H9 (cell line): Measurements from ENCODE around the gene P3H3. TPM values are rescaled to one million over a fixed set of nuclear protein-coding genes. Genes with fewer than 3 reads are reported as not detected.
A peak's percentile ranks its signal among the peaks of the same experiment; 100 is the strongest.

Source experiments
- DNase-seq: peaks from one replicate; pipeline ENCODE4 v3.0.0-alpha.2; 2017
- H2AFZ ChIP-seq: one replicate; pipeline ENCODE4 v1.6.1; 2013; ENCODE audit warnings: mild to moderate bottlenecking, low read length, control low read depth, moderate library complexity
- H2AK5ac ChIP-seq: 2 replicates; pipeline ENCODE4 v1.6.1; 2013; ENCODE audit warnings: low read length, control low read depth, mixed read lengths; ENCODE audit not compliant: insufficient read length
- H2BK120ac ChIP-seq: one replicate; pipeline ENCODE4 v1.6.1; 2013; ENCODE audit warnings: low read depth, mild to moderate bottlenecking, low read length, control low read depth, inconsistent platforms; ENCODE audit not compliant: poor library complexity, severe bottlenecking
- H2BK12ac ChIP-seq: 2 replicates; pipeline ENCODE4 v1.6.1; 2013; ENCODE audit warnings: low read length, control low read depth, mixed read lengths, low read depth; ENCODE audit not compliant: insufficient read length
- H2BK15ac ChIP-seq: 2 replicates; pipeline ENCODE4 v1.6.1; 2013; ENCODE audit warnings: low read depth, low read length, control low read depth
- H2BK20ac ChIP-seq: one replicate; pipeline ENCODE4 v1.6.1; 2013; ENCODE audit warnings: low read depth, mild to moderate bottlenecking, low read length, control low read depth, inconsistent platforms; ENCODE audit not compliant: poor library complexity, severe bottlenecking
- H2BK5ac ChIP-seq: 2 replicates; pipeline ENCODE4 v1.6.1; 2013; ENCODE audit warnings: low read length, control low read depth, mixed read lengths; ENCODE audit not compliant: insufficient read length
- H3K14ac ChIP-seq: 2 replicates; pipeline ENCODE4 v1.6.1; 2013; ENCODE audit warnings: low read length, control low read depth; ENCODE audit not compliant: insufficient read depth
- H3K18ac ChIP-seq: 2 replicates; pipeline ENCODE4 v1.6.1; 2013; ENCODE audit warnings: low read depth, mild to moderate bottlenecking, mixed read lengths, low read length, control low read depth; ENCODE audit not compliant: insufficient read length
- H3K23ac ChIP-seq: 2 replicates; pipeline ENCODE4 v1.6.1; 2013; ENCODE audit warnings: low read length, control low read depth, mixed read lengths, low read depth; ENCODE audit not compliant: insufficient read length
- H3K23me2 ChIP-seq: 2 replicates; pipeline ENCODE4 v1.6.1; 2013; ENCODE audit warnings: low read depth, mild to moderate bottlenecking, mixed read lengths, low read length, control low read depth; ENCODE audit not compliant: insufficient read length, poor library complexity, severe bottlenecking
- H3K27ac ChIP-seq: 2 replicates; pipeline ENCODE4 v1.5.1; 2013; ENCODE audit warnings: low read length, control low read depth, mixed read lengths, low read depth; ENCODE audit not compliant: insufficient read length
- H3K27me3 ChIP-seq: 2 replicates; pipeline ENCODE4 v1.6.1; 2013; ENCODE audit warnings: low read length, control low read depth, inconsistent platforms; ENCODE audit not compliant: insufficient read depth
- H3K4ac ChIP-seq: 2 replicates; pipeline ENCODE4 v1.6.1; 2013; ENCODE audit warnings: low read depth, mild to moderate bottlenecking, control low read depth, inconsistent platforms, low read length, moderate library complexity
- H3K4me1 ChIP-seq: 2 replicates; pipeline ENCODE4 v1.6.1; 2013; ENCODE audit warnings: low read length, control low read depth, inconsistent platforms; ENCODE audit not compliant: insufficient read depth
- H3K4me2 ChIP-seq: 2 replicates; pipeline ENCODE4 v1.6.1; 2013; ENCODE audit warnings: low read length, control low read depth, mixed read lengths; ENCODE audit not compliant: insufficient read length, insufficient read depth
- H3K56ac ChIP-seq: 2 replicates; pipeline ENCODE4 v1.6.1; 2013; ENCODE audit warnings: low read depth, mild to moderate bottlenecking, mixed read lengths, low read length, control low read depth; ENCODE audit not compliant: insufficient read length
- H3K79me1 ChIP-seq: 2 replicates; pipeline ENCODE4 v1.6.1; 2013; ENCODE audit warnings: low read depth, mild to moderate bottlenecking, moderate library complexity, low read length, control low read depth, inconsistent platforms; ENCODE audit not compliant: insufficient read depth, poor library complexity, severe bottlenecking
- H3K79me2 ChIP-seq: 2 replicates; pipeline ENCODE4 v1.6.1; 2013; ENCODE audit warnings: low read length, control low read depth, inconsistent platforms; ENCODE audit not compliant: insufficient read depth
- H3K9ac ChIP-seq: 2 replicates; pipeline ENCODE4 v1.6.1; 2013; ENCODE audit warnings: low read length, control low read depth, mixed read lengths; ENCODE audit not compliant: insufficient read length; ENCODE audit errors: extremely low read depth
- H3K9me3 ChIP-seq: one replicate; pipeline ENCODE4 v1.6.1; 2013; ENCODE audit warnings: low read depth, low read length, inconsistent platforms; ENCODE audit not compliant: control insufficient read depth
- H3T11ph ChIP-seq: one replicate; pipeline ENCODE4 v1.6.1; 2013; ENCODE audit warnings: mild to moderate bottlenecking, low read length, control low read depth, inconsistent platforms
- H4K20me1 ChIP-seq: one replicate; pipeline ENCODE4 v1.6.1; 2013; ENCODE audit not compliant: control insufficient read depth, insufficient read length, insufficient read depth
- H4K5ac ChIP-seq: 2 replicates; pipeline ENCODE4 v1.6.1; 2013; ENCODE audit warnings: low read depth, mild to moderate bottlenecking, mixed read lengths, low read length, control low read depth; ENCODE audit not compliant: insufficient read length
- H4K8ac ChIP-seq: replicated peaks from 2 replicates; pipeline ENCODE4 v1.6.1; 2013; ENCODE audit warnings: low read length, control low read depth, mixed read lengths, low read depth; ENCODE audit not compliant: insufficient read length
- H4K91ac ChIP-seq: 2 replicates; pipeline ENCODE4 v1.6.1; 2013; ENCODE audit warnings: low read depth, mild to moderate bottlenecking, moderate library complexity, mixed read lengths, low read length, control low read depth; ENCODE audit not compliant: insufficient read length
- H3K27ac Mint-ChIP-seq, 3 experiments: 2 replicates in 2 of 3; 3 replicates in 1 of 3; pipeline ENCODE4 v1.8.0; 2020 to 2021; ENCODE audit warnings: mixed read lengths in 3 of 3, mild to moderate bottlenecking in 1 of 3, moderate library complexity in 1 of 3
- H3K27me3 Mint-ChIP-seq: 2 replicates; pipeline ENCODE4 v1.8.0; 2021; ENCODE audit warnings: low read depth, mild to moderate bottlenecking, moderate library complexity, mixed read lengths
- H3K36me3 Mint-ChIP-seq, 3 experiments: 2 replicates in 2 of 3; 3 replicates in 1 of 3; pipeline ENCODE4 v1.8.0; 2020 to 2021; ENCODE audit warnings: low read depth in 3 of 3, mixed read lengths in 3 of 3; ENCODE audit not compliant: insufficient read depth in 1 of 3
- H3K4me1 Mint-ChIP-seq, 2 experiments: 2 replicates each; pipeline ENCODE4 v1.8.0; 2020; ENCODE audit warnings: mixed read lengths in 2 of 2
- H3K4me3 Mint-ChIP-seq, 2 experiments: 2 replicates in 1 of 2; 3 replicates in 1 of 2; pipeline ENCODE4 v1.8.0; 2020 to 2021; ENCODE audit warnings: mild to moderate bottlenecking in 2 of 2, mixed read lengths in 2 of 2, moderate library complexity in 1 of 2
- H3K9me3 Mint-ChIP-seq, 2 experiments: 2 replicates in 1 of 2; 3 replicates in 1 of 2; pipeline ENCODE4 v1.8.0; 2020; ENCODE audit warnings: mild to moderate bottlenecking in 2 of 2, mixed read lengths in 2 of 2, moderate library complexity in 1 of 2
- WGBS: extraction: QIAGEN DNeasy Blood & Tissue Kit; methylation state at CpG from one replicate; pipeline ENCODE4 v1.1.7; 2013; ENCODE audit warnings: missing lambda C conversion rate, low lambda C conversion rate, mixed read lengths; ENCODE audit not compliant: insufficient read length; ENCODE audit errors: extremely low coverage; 5-methylcytosine and 5-hydroxymethylcytosine counted together
- total RNA-seq: library from RNA; stranded (reverse); gene quantifications from 2 replicates; pipeline ENCODE4 v1.2.1, GENCODE V29; 2021
- TF ChIP-seq, protein P1 (sequence below): fragments of 200-600 bp; sonication (generic); conservative IDR thresholded peaks from 3 replicates; pipeline ENCODE4 v1.8.0; 2021; ENCODE audit warnings: antibody characterized with exemption, mild to moderate bottlenecking

The P3H3 gene
- total RNA-seq, 1 experiment from 2014 or later = 55.0 TPM

GRCh38 chr12:6787309-6787708 lies 40.9 kb upstream of the P3H3 start:
- no peak overlapping the region for H2BK120ac ChIP-seq
- Mint-ChIP-seq H3K27me3 (peaks cover 18% of the 10 kb centered on the region), H3K4me3 (no peak overlapping the region), H3K36me3 (no peaks in the 10 kb centered on the region; a peak in 1 of 7 replicates), H3K4me1 (peaks cover 21 to 27% of the 10 kb centered on the region in 2 experiments), H3K27ac (peak overlapping the region in 2 of 3 experiments; percentile 27 to 85; a peak in 3 of 7 replicates), H3K9me3 (no peaks in the 10 kb centered on the region)
- WGBS = no CpG with 5 or more reads among the region's 5 CpGs
- no peak overlapping the region for H4K5ac ChIP-seq
- no peak overlapping the region for H2AFZ ChIP-seq
- H3K18ac ChIP-seq = no peak overlapping the region
- no peak overlapping the region for H3K23ac ChIP-seq
- no peak overlapping the region for H4K91ac ChIP-seq
- H3K14ac ChIP-seq = no peak overlapping the region
- no peaks in the 10 kb centered on the region for H4K20me1 ChIP-seq
- H3K79me1 ChIP-seq = no peaks in the 10 kb centered on the region
- no peak overlapping the region for H2BK12ac ChIP-seq
- H3K4ac ChIP-seq = no peak overlapping the region
- no peaks in the 10 kb centered on the region for H3K79me2 ChIP-seq
- no peak overlapping the region for H3K9ac ChIP-seq
- H3K9me3 ChIP-seq = no peaks in the 10 kb centered on the region
- H3K4me1 ChIP-seq = peaks cover 5% of the 10 kb centered on the region; the same call in 1 of the 2 replicates
- TF ChIP-seq, protein P1, sequence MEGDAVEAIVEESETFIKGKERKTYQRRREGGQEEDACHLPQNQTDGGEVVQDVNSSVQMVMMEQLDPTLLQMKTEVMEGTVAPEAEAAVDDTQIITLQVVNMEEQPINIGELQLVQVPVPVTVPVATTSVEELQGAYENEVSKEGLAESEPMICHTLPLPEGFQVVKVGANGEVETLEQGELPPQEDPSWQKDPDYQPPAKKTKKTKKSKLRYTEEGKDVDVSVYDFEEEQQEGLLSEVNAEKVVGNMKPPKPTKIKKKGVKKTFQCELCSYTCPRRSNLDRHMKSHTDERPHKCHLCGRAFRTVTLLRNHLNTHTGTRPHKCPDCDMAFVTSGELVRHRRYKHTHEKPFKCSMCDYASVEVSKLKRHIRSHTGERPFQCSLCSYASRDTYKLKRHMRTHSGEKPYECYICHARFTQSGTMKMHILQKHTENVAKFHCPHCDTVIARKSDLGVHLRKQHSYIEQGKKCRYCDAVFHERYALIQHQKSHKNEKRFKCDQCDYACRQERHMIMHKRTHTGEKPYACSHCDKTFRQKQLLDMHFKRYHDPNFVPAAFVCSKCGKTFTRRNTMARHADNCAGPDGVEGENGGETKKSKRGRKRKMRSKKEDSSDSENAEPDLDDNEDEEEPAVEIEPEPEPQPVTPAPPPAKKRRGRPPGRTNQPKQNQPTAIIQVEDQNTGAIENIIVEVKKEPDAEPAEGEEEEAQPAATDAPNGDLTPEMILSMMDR = no peak
- no peak overlapping the region for H3K4me2 ChIP-seq
- H3K27ac ChIP-seq = no peak overlapping the region
- no peak overlapping the region for H3T11ph ChIP-seq
- H3K56ac ChIP-seq = no peak overlapping the region
- no peak overlapping the region for H2BK5ac ChIP-seq
- no peaks in the 10 kb centered on the region for H3K27me3 ChIP-seq
- H2BK15ac ChIP-seq = no peak overlapping the region
- no peak overlapping the region for H4K8ac ChIP-seq
- no peaks in the 10 kb centered on the region for H3K23me2 ChIP-seq
- H2AK5ac ChIP-seq = no peak overlapping the region
- no peak for DNase-seq
- no peak overlapping the region for H2BK20ac ChIP-seq
